Measurements from ENCODE around the gene PHF12.

- TF ChIP-seq CTCF (IDR thresholded peaks at IDR 0.05), result no peak
- no peak for TF ChIP-seq POLR2AphosphoS5 (IDR thresholded peaks at IDR 0.05; ENCODE audit: low read depth, low read length)
- no peak for TF ChIP-seq TCF7L2 (IDR thresholded peaks at IDR 0.05; ENCODE audit: low read depth, low read length)
- TF ChIP-seq REST (IDR thresholded peaks at IDR 0.05; ENCODE audit: insufficient read depth in 1 of 2, low read depth in 2 of 2, low read length in 1 of 2), result no peak
- TF ChIP-seq SIN3A (IDR thresholded peaks at IDR 0.05; ENCODE audit: borderline replicate concordance, insufficient read depth, low read depth, low read length), result no peak
Observed at GRCh38 chr17:28992185-28992584, 40.9 kb upstream of the PHF12 start.
